IPS DF 6.9 (cell line): ENCODE results near the gene ADGRB3.

Source experiments
- DNase-seq: peaks from one replicate; pipeline ENCODE4 v3.0.0-alpha.2; 2013; ENCODE audit warnings: low read depth, low spot score
- H3K27ac ChIP-seq: one replicate; pipeline ENCODE4 v1.5.1; 2013; ENCODE audit warnings: low read length, control low read depth
- H3K27me3 ChIP-seq: 2 replicates; pipeline ENCODE4 v1.6.1; 2013; ENCODE audit warnings: mild to moderate bottlenecking, low read length; ENCODE audit not compliant: control insufficient read depth, insufficient read depth
- H3K36me3 ChIP-seq: 2 replicates; pipeline ENCODE4 v1.6.1; 2013; ENCODE audit warnings: low read length; ENCODE audit not compliant: control insufficient read depth, insufficient read depth
- H3K4me1 ChIP-seq: 2 replicates; pipeline ENCODE4 v1.6.1; 2013; ENCODE audit warnings: low read length; ENCODE audit not compliant: control insufficient read depth, insufficient read depth
- H3K4me3 ChIP-seq: 2 replicates; pipeline ENCODE4 v1.5.1; 2013; ENCODE audit warnings: mild to moderate bottlenecking, low read length
- H3K9me3 ChIP-seq: 2 replicates; pipeline ENCODE4 v1.6.1; 2013; ENCODE audit warnings: low read length, inconsistent platforms; ENCODE audit not compliant: control insufficient read depth, insufficient read depth
- WGBS: extraction: QIAGEN DNeasy Blood & Tissue Kit; methylation state at CpG from one replicate; pipeline ENCODE4 v1.1.7; 2013; ENCODE audit warnings: mixed read lengths, missing lambda C conversion rate; ENCODE audit not compliant: insufficient read length, insufficient coverage; 5-methylcytosine and 5-hydroxymethylcytosine counted together

ADGRB3 gene

DNA sequence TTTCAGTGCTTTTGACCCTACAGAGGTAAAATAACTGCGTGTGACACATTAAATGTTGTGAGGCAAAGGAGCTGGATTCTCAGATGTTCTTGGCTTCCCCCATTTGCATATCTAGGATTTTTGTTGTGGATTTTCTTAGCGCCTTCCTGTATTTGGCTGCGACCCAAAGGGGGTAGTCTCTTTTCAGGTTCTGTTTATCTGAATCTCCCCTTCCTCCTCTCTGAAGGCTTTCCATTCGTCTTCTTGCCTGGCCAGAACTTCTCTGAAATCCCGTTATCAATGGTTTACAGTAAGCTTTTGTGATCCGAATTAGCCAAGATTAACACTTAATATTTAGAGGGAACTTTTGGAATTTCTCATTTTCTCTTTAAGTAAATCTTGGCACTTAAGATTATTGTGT, 60.8 kb downstream of the ADGRB3 start:
- Histone ChIP-seq H3K4me1 (no peaks in the 10 kb centered on the region), H3K36me3 (no peaks in the 10 kb centered on the region), H3K27me3 (no peaks in the 10 kb centered on the region), H3K9me3 (no peaks in the 10 kb centered on the region), H3K4me3 (no peak overlapping the region), H3K27ac (no peak overlapping the region)
- no peak for DNase-seq
- no CpG with 5 or more reads among the region's 6 CpGs for WGBS

DNA sequence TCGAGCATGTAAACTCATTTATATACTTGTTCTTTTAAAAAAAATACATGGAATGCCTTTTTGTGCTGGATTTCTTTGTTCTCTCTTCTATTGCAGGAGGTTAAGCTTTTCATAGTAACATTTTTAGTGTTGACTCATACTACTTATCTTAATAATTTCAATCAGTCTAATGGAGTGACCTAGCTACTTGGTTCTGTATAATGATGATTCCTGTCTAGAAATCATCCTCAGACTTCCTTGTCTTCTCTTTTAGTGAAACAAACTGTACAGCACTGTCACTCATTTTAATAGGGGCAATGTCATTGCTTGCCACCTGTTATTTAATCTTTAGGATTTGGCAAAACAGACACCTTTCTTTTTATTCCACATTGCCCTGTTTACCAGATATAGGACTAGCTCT, 62.3 kb downstream of the ADGRB3 start:
- Histone ChIP-seq H3K36me3 (no peaks in the 10 kb centered on the region), H3K27ac (no peak overlapping the region), H3K4me3 (no peak overlapping the region), H3K4me1 (no peaks in the 10 kb centered on the region), H3K27me3 (no peaks in the 10 kb centered on the region), H3K9me3 (no peaks in the 10 kb centered on the region)
- WGBS: no CpG with 5 or more reads among the region's 1 CpG
- DNase-seq: no peak

DNA sequence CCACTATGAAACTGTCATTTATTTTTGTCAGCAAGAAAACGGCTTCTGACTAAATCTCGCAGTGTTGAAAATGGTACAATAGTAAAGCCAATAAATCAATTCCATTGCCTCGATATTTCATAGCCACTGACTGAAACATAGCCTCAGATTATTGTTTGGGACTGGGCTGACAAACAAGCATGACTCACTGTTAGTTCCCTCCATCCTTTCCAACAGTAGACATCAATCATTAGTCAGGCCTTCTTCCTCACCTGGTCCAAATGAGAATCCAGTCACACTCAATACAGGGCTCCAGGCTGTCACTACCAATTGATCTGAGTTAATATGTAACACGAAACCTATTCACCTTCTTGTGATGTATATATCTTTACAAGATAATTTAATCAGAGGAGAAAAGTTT, 66.1 kb downstream of the ADGRB3 start:
- no peak overlapping the region for H3K27ac ChIP-seq
- H3K27me3 ChIP-seq: no peaks in the 10 kb centered on the region
- no peaks in the 10 kb centered on the region for H3K9me3 ChIP-seq
- no peak overlapping the region for H3K4me3 ChIP-seq
- H3K36me3 ChIP-seq: no peaks in the 10 kb centered on the region
- WGBS: no CpG with 5 or more reads among the region's 4 CpGs
- no peak for DNase-seq
- no peaks in the 10 kb centered on the region; the same call in 1 of the 2 replicates for H3K4me1 ChIP-seq

DNA sequence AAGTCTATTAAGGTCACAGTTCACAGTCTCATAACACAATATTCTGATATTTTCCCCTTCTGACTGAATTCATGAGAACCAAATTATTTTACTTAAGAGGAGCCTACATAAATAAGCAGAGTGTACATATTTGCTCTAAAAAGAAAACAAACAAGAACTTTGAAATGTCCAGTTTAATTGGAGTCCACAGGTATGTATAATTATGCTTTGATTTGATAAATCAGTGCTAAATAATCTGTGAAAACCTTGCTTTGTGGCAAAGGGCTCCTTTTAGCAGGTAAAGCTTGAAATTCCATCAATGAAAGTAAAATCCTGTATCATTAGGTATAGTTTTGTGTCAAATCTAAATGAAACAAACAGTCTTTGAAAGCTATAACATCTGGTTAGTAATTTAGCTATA, 69.4 kb downstream of the ADGRB3 start:
- Histone ChIP-seq H3K36me3 (no peaks in the 10 kb centered on the region), H3K27me3 (no peaks in the 10 kb centered on the region), H3K9me3 (no peaks in the 10 kb centered on the region), H3K4me1 (no peaks in the 10 kb centered on the region; the same call in 1 of the 2 replicates), H3K4me3 (no peak overlapping the region), H3K27ac (no peak overlapping the region)
- no peak for DNase-seq

DNA sequence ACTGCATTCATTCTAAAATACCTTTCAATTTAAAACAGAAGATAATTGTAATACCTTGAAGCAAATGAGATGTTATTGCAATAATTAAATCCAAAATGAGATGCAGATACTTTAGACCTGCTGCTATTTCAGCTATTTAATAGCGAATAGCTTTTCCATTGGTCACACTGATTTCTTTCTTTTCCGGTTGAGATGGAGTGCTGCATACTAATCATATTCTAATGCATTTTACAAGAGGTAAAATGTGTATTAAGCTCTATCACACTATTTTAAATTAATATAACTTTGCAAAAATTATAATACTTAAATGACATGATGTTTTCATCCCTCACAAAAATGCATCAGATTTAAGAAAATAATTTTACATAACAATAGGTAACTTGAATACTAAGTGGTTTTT, 74.0 kb downstream of the ADGRB3 start:
- Histone ChIP-seq H3K4me3 (no peak overlapping the region), H3K27me3 (no peaks in the 10 kb centered on the region), H3K36me3 (no peaks in the 10 kb centered on the region), H3K27ac (no peak overlapping the region), H3K9me3 (no peaks in the 10 kb centered on the region), H3K4me1 (no peaks in the 10 kb centered on the region; the same call in 1 of the 2 replicates)
- WGBS: no CpG with 5 or more reads among the region's 2 CpGs
- DNase-seq: no peak

DNA sequence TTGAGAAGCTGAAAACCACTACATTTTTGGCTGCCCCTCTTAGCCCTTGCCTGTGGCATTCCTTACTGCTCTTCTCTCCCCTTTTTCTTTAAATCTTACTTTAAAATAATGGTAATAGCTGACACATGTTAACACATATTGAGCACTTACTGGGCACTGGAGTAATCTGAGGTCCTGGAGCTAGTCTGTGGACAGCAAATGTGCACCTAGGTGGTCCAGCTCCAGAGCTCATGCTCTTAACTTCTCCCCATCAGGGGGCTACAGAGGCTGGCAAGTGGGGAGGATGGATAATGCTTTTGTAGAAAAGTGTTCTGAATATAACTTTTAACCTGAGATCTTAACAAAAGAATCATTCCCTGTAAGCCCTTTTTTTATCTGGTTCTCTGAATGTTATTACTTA, 74.8 kb downstream of the ADGRB3 start:
- H3K36me3 ChIP-seq: no peaks in the 10 kb centered on the region
- no peak overlapping the region for H3K4me3 ChIP-seq
- no peaks in the 10 kb centered on the region for H3K27me3 ChIP-seq
- no peaks in the 10 kb centered on the region; the same call in 1 of the 2 replicates for H3K4me1 ChIP-seq
- no peak for DNase-seq
- H3K27ac ChIP-seq: no peak overlapping the region
- H3K9me3 ChIP-seq: no peaks in the 10 kb centered on the region

DNA sequence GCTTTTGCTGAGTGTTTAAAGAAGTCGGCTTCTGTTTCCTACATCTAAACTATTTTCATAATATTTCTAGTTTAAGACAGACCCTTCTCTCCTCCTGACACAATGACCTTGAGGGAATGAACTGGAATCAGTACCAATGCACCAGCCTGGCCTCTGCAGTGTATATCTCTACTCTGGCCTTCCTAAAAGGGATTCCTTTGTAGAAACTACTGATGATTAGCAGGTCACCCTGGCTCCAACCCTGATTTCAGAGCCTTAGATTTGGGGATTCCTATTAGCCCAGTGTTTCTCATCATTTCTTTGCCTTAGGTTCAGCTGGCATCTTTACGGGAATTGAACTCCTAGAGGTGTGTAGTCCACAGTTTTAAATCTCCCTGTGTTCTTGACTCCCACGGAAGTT, 75.4 kb downstream of the ADGRB3 start:
- H3K27ac ChIP-seq: no peak overlapping the region
- no peaks in the 10 kb centered on the region; the same call in 1 of the 2 replicates for H3K4me1 ChIP-seq
- no peaks in the 10 kb centered on the region for H3K9me3 ChIP-seq
- H3K4me3 ChIP-seq: no peak overlapping the region
- H3K36me3 ChIP-seq: no peaks in the 10 kb centered on the region
- DNase-seq: no peak
- no peaks in the 10 kb centered on the region for H3K27me3 ChIP-seq
- no CpG with 5 or more reads among the region's 3 CpGs for WGBS

DNA sequence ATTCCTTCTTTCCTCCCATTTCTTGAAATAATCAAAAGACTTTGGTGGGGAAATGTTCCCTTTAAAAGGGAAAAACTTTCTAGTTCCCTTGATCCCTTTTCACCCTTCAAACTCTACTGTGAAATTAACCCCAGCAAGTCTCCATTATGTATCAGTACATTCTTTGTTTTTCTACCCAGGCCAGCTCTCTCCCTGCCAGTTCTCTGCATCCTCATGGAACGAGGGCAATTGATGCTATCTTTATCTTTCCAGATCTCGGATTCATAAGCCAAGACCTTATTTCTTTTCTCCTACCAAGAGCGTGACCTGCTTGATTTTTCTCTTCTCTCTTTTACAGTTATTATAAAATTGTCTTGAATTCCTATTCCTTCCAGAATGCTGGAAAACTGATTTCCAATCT, 75.8 kb downstream of the ADGRB3 start:
- DNase-seq: no peak
- no CpG with 5 or more reads among the region's 3 CpGs for WGBS

DNA sequence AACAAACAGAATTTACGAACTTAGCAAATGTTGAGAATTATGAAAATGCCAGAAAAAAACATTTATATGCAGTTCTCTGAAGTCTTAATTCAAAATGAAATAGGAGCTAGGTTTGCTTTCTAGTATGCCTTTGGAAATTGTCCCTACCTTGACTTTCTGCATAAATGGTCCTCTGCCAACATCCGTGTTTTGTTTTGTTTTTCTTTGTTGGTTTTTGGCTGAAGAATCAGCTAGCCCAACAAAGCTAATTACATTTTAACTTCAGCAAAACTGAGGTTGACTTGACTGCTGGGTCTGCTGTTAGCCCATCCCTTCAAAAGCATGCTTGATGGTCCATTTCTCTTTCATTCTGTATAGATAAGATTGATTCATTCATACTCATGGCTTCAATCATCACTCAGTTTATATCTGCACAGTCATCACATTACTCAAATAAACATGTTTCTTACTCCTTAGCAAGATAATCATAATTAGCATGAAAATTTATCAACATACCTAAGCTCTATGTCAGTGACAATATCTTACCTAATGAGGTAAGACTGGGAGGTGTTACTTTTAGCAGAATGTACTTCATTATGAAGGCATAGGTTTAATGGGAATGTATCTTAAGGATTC, 76.4 kb downstream of the ADGRB3 start:
- no peak overlapping the region for H3K27ac ChIP-seq
- no peaks in the 10 kb centered on the region; the same call in 1 of the 2 replicates for H3K4me1 ChIP-seq
- WGBS: no CpG with 5 or more reads among the region's 2 CpGs

More for the DNA sequence above, 75.8 kb downstream of the ADGRB3 start:
- H3K4me3 ChIP-seq: no peak overlapping the region
- no peaks in the 10 kb centered on the region for H3K36me3 ChIP-seq
- no peaks in the 10 kb centered on the region; the same call in 1 of the 2 replicates for H3K4me1 ChIP-seq
- no peaks in the 10 kb centered on the region for H3K9me3 ChIP-seq
- H3K27ac ChIP-seq: no peak overlapping the region
- no peaks in the 10 kb centered on the region for H3K27me3 ChIP-seq

DNA sequence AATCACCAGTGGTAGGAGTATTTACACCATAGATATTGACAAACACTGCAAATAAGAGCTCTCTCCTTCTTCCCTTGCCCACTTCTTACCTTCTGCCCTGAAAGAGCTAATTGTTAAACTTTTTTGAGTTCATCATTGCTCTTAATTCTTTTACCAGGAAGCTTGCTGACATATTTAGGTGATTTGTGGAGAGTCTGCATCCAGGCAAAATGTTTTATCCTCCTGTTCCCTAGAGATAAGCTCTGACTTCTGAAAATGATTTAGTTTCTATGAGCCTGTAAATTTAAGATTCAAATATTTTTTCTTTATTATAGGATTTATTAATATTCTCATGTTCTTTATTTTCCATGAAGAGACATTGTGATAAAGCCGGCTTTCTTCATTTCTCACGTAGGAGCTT, 81.5 kb downstream of the ADGRB3 start:
- no peak overlapping the region for H3K27ac ChIP-seq
- no peaks in the 10 kb centered on the region for H3K9me3 ChIP-seq
- H3K4me3 ChIP-seq: no peak overlapping the region
- no peaks in the 10 kb centered on the region for H3K4me1 ChIP-seq
- DNase-seq: no peak
- no peaks in the 10 kb centered on the region for H3K36me3 ChIP-seq
- H3K27me3 ChIP-seq: no peaks in the 10 kb centered on the region
- WGBS: no CpG with 5 or more reads among the region's 2 CpGs

More for the DNA sequence above, 76.4 kb downstream of the ADGRB3 start:
- Histone ChIP-seq H3K27me3 (no peaks in the 10 kb centered on the region), H3K4me3 (no peak overlapping the region), H3K9me3 (no peaks in the 10 kb centered on the region), H3K36me3 (no peaks in the 10 kb centered on the region)
- DNase-seq: no peak

DNA sequence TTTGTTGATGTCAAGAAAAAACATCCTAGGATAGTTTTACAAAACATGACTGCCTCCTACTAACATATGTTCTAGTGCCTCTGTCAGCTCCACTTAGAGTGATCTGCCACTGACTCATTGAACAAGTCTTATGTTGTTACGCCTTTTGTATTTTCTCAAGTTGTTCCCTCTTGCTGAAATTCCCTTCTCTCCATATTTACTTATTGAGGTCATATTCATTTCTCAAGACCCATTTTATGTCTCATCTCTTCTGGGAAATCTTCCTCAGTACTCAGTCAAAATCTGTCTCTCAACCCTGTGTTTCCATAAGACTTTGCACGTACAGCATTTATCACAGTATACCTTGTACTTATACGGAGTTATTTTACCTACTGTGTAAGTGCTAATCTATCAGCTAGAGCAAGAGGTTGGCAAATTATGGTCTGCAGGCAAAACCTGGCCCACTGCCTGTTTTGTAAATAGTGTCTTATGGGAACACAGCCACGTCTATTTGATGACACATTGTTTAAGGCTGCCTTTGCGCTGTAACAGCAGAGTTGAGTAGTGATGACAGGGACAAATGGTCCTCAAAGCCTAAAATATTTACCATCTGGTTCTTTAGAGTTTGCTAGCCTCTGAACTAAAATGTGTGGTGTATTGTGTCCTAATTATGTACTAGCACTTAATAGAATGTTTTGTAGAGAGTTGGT, 83.4 kb downstream of the ADGRB3 start:
- Histone ChIP-seq H3K27ac (no peak overlapping the region), H3K4me3 (no peak overlapping the region), H3K27me3 (no peaks in the 10 kb centered on the region), H3K36me3 (no peaks in the 10 kb centered on the region), H3K9me3 (no peaks in the 10 kb centered on the region), H3K4me1 (no peaks in the 10 kb centered on the region)
- no peak for DNase-seq
- no CpG with 5 or more reads among the region's 5 CpGs for WGBS
